SJCRH30 (cell line): ENCODE results near the gene CTNNAL1. TPM values are rescaled to one million over a fixed set of nuclear protein-coding genes. Genes with fewer than 3 reads are reported as not detected.
"Not testable (repeated sequence)": the region's sequence is repeated elsewhere in the genome, so short reads cannot be mapped to it uniquely, and the experiment has no call there.

Experiments used
- DNase-seq, 2 experiments: peaks; one replicate each; pipeline ENCODE4 v3.0.0-alpha.2; 2015 to 2020
- H3K27ac ChIP-seq: fragments of 250-450 bp; sonication (Bioruptor Pico); 2 replicates; pipeline ENCODE4 v1.5.1; 2020; ENCODE audit warnings: mild to moderate bottlenecking, moderate library complexity
- H3K27me3 ChIP-seq: fragments of 250-450 bp; sonication (Bioruptor Pico); 2 replicates; pipeline ENCODE4 v1.5.1; 2020; ENCODE audit warnings: mild to moderate bottlenecking, moderate library complexity
- H3K36me3 ChIP-seq: fragments of 250-450 bp; sonication (Bioruptor Pico); 2 replicates; pipeline ENCODE4 v1.5.1; 2020; ENCODE audit warnings: mild to moderate bottlenecking, moderate library complexity
- H3K4me1 ChIP-seq: fragments of 250-450 bp; sonication (Bioruptor Pico); 2 replicates; pipeline ENCODE4 v1.5.1; 2020; ENCODE audit warnings: mild to moderate bottlenecking, moderate library complexity
- H3K4me3 ChIP-seq: fragments of 250-450 bp; sonication (Bioruptor Pico); 2 replicates; pipeline ENCODE4 v1.5.1; 2020; ENCODE audit warnings: mild to moderate bottlenecking, moderate library complexity
- H3K9me3 ChIP-seq: fragments of 250-450 bp; sonication (Bioruptor Pico); replicated peaks from 2 replicates; pipeline ENCODE4 v1.5.1; 2020; ENCODE audit warnings: mild to moderate bottlenecking, moderate library complexity
- total RNA-seq: library from RNA; depleted of rRNA; stranded (reverse); fragments of >200 nt; shearing (Covaris generic); gene quantifications from 2 replicates; pipeline ENCODE4 v1.2.3, GENCODE V29; 2014

CTNNAL1 gene
- total RNA-seq, 1 experiment from 2014 or later = 89.7 TPM

GRCh38 chr9:108950168-108950567 is 63.1 kb downstream of the CTNNAL1 start:
- no peaks in the 10 kb centered on the region for H3K9me3 ChIP-seq
- no peak overlapping the region for H3K4me3 ChIP-seq
- H3K27me3 ChIP-seq = no peaks in the 10 kb centered on the region
- no peak for DNase-seq
- no peaks in the 10 kb centered on the region for H3K4me1 ChIP-seq
- peaks cover 10% of the 10 kb centered on the region for H3K36me3 ChIP-seq
- H3K27ac ChIP-seq = no peak overlapping the region

- no peaks in the 10 kb centered on the region for H3K27me3 ChIP-seq
- no peak for DNase-seq
- H3K36me3 ChIP-seq = peaks cover 36% of the 10 kb centered on the region
- H3K9me3 ChIP-seq = no peaks in the 10 kb centered on the region
- H3K4me3 ChIP-seq = no peak overlapping the region
- H3K4me1 ChIP-seq = no peaks in the 10 kb centered on the region
- no peak overlapping the region for H3K27ac ChIP-seq
Observed at GRCh38 chr9:108939975-108940374, 73.3 kb downstream of the CTNNAL1 start.

GRCh38 chr9:108937561-108938305 is 75.6 kb downstream of the CTNNAL1 start:
- Histone ChIP-seq H3K27me3 (no peaks in the 10 kb centered on the region), H3K9me3 (no peaks in the 10 kb centered on the region), H3K4me3 (no peak overlapping the region), H3K36me3 (peaks cover 27% of the 10 kb centered on the region), H3K27ac (no peak overlapping the region), H3K4me1 (0 out of 2 replicates have a peak, but pooled peaks cover 4% of the 10 kb centered on the region)
- DNase-seq = no peak

- no peaks in the 10 kb centered on the region for H3K27me3 ChIP-seq
- H3K4me1 ChIP-seq = 0 out of 2 replicates have a peak, but pooled peaks cover 6% of the 10 kb centered on the region
- peaks cover 8% of the 10 kb centered on the region for H3K36me3 ChIP-seq
- DNase-seq = peak; percentile 66 to 85
- H3K27ac ChIP-seq = peak within 1 kb of the TSS; percentile 37
- peak within 1 kb of the TSS; percentile 89 for H3K4me3 ChIP-seq
- H3K9me3 ChIP-seq = no peaks in the 10 kb centered on the region
Observed at GRCh38 chr9:108934323-108934893, 78.9 kb downstream of the CTNNAL1 start, which contains the start of gene ABITRAM. Gene ABITRAM, plus strand, starts transcription at chr9:108934400. Its CDS starts 87 bp downstream, at chr9:108934487.

GRCh38 chr9:108933718-108934322 is 79.5 kb downstream of the CTNNAL1 start, which contains the start of gene ELP1:
Gene ELP1, minus strand, starts transcription at chr9:108934124. Its CDS starts 2,978 bp downstream, at chr9:108931146.
- H3K27ac ChIP-seq = peak within 1 kb of the TSS; percentile 37
- DNase-seq = peak; percentile 94 to 96
- no peaks in the 10 kb centered on the region for H3K9me3 ChIP-seq
- 0 out of 2 replicates have a peak, but pooled peaks cover 6% of the 10 kb centered on the region for H3K4me1 ChIP-seq
- peaks cover 4% of the 10 kb centered on the region for H3K36me3 ChIP-seq
- H3K27me3 ChIP-seq = no peaks in the 10 kb centered on the region
- H3K4me3 ChIP-seq = peak within 1 kb of the TSS; percentile 89

- no peak for DNase-seq
- H3K27ac ChIP-seq = peak overlapping the region; percentile 37
- H3K4me3 ChIP-seq = peak overlapping the region; percentile 89
- H3K4me1 ChIP-seq = 0 out of 2 replicates have a peak, but pooled peaks cover 6% of the 10 kb centered on the region
- H3K36me3 ChIP-seq = peaks cover 2% of the 10 kb centered on the region; the same call in 1 of the 2 replicates
- no peaks in the 10 kb centered on the region for H3K9me3 ChIP-seq
- H3K27me3 ChIP-seq = no peaks in the 10 kb centered on the region
Observed at GRCh38 chr9:108933231-108933717, 80.0 kb downstream of the CTNNAL1 start.

GRCh38 chr9:108928386-108928785 is 84.9 kb downstream of the CTNNAL1 start:
- no peaks in the 10 kb centered on the region for H3K9me3 ChIP-seq
- no peak overlapping the region for H3K4me3 ChIP-seq
- H3K4me1 ChIP-seq = 0 out of 2 replicates have a peak, but pooled peaks cover 6% of the 10 kb centered on the region
- no peaks in the 10 kb centered on the region for H3K27me3 ChIP-seq
- H3K27ac ChIP-seq = no peak overlapping the region
- DNase-seq = no peak
- peaks cover 34% of the 10 kb centered on the region for H3K36me3 ChIP-seq

- peaks cover 39% of the 10 kb centered on the region for H3K36me3 ChIP-seq
- no peaks in the 10 kb centered on the region for H3K4me1 ChIP-seq
- H3K9me3 ChIP-seq = no peaks in the 10 kb centered on the region
- H3K4me3 ChIP-seq = no peak overlapping the region
- no peak overlapping the region for H3K27ac ChIP-seq
- no peak for DNase-seq
- no peaks in the 10 kb centered on the region for H3K27me3 ChIP-seq
Observed at GRCh38 chr9:108924466-108924865, 88.8 kb downstream of the CTNNAL1 start.

- Histone ChIP-seq H3K4me3 (no peak overlapping the region), H3K4me1 (no peaks in the 10 kb centered on the region), H3K27me3 (no peaks in the 10 kb centered on the region), H3K9me3 (no peaks in the 10 kb centered on the region), H3K27ac (no peak overlapping the region), H3K36me3 (peaks cover 30% of the 10 kb centered on the region)
- DNase-seq = no peak
Observed at GRCh38 chr9:108921200-108921599, 92.1 kb downstream of the CTNNAL1 start.

- peaks cover 29% of the 10 kb centered on the region for H3K36me3 ChIP-seq
- H3K27ac ChIP-seq, H3K4me3 ChIP-seq, DNase-seq, H3K4me1 ChIP-seq, H3K9me3 ChIP-seq, H3K27me3 ChIP-seq: not testable (repeated sequence)
Observed at GRCh38 chr9:108920401-108920800, 92.9 kb downstream of the CTNNAL1 start.

GRCh38 chr9:108919517-108919916 is 93.8 kb downstream of the CTNNAL1 start:
- no peaks in the 10 kb centered on the region for H3K9me3 ChIP-seq

GRCh38 chr9:108913391-108913790 is 99.9 kb downstream of the CTNNAL1 start:
- Histone ChIP-seq H3K9me3 (no peaks in the 10 kb centered on the region), H3K4me3 (no peak overlapping the region), H3K27ac (no peak overlapping the region), H3K27me3 (no peaks in the 10 kb centered on the region), H3K36me3 (peaks cover 44% of the 10 kb centered on the region), H3K4me1 (no peaks in the 10 kb centered on the region)
- no peak for DNase-seq

More at GRCh38 chr9:108919517-108919916, 93.8 kb downstream of the CTNNAL1 start:
- Histone ChIP-seq H3K4me1 (no peaks in the 10 kb centered on the region), H3K27me3 (no peaks in the 10 kb centered on the region), H3K4me3 (no peak overlapping the region), H3K36me3 (peaks cover 32% of the 10 kb centered on the region), H3K27ac (no peak overlapping the region)
- no peak for DNase-seq

GRCh38 chr9:108911820-108912219 is 101.5 kb downstream of the CTNNAL1 start:
- Histone ChIP-seq H3K9me3 (no peaks in the 10 kb centered on the region), H3K36me3 (peaks cover 43% of the 10 kb centered on the region), H3K4me3 (no peak overlapping the region), H3K4me1 (no peaks in the 10 kb centered on the region), H3K27me3 (no peaks in the 10 kb centered on the region), H3K27ac (no peak overlapping the region)
- DNase-seq = no peak

GRCh38 chr9:108910914-108911313 is 102.4 kb downstream of the CTNNAL1 start:
- DNase-seq = no peak
- Histone ChIP-seq H3K4me1 (no peaks in the 10 kb centered on the region), H3K9me3 (no peaks in the 10 kb centered on the region), H3K27ac (no peak overlapping the region), H3K36me3 (peaks cover 43% of the 10 kb centered on the region), H3K4me3 (no peak overlapping the region), H3K27me3 (no peaks in the 10 kb centered on the region)

GRCh38 chr9:108910402-108910801 is 102.9 kb downstream of the CTNNAL1 start:
- DNase-seq = no peak
- no peaks in the 10 kb centered on the region for H3K4me1 ChIP-seq
- peaks cover 43% of the 10 kb centered on the region for H3K36me3 ChIP-seq
- H3K4me3 ChIP-seq = no peak overlapping the region
- no peaks in the 10 kb centered on the region for H3K9me3 ChIP-seq
- H3K27ac ChIP-seq = no peak overlapping the region
- no peaks in the 10 kb centered on the region for H3K27me3 ChIP-seq
